ENCODE results near the gene B3GLCT. TPM values are rescaled to one million over a fixed set of nuclear protein-coding genes. Genes with fewer than 3 reads are reported as not detected.
"Not testable (repeated sequence)": the region's sequence is repeated elsewhere in the genome, so short reads cannot be mapped to it uniquely, and the experiment has no call there.

The B3GLCT gene
- total RNA-seq, 2 donors from 2014 or later, result 2.8 to 3.1 TPM

GRCh38 chr13:31331068-31331467, 131.3 kb downstream of the B3GLCT start:
- Histone ChIP-seq H3K9ac (ENCODE audit: low read depth in 2 of 2, low read length in 2 of 2) (no peak overlapping the region), H3K27ac (no peak overlapping the region), H3K9me3 (no peaks in the 10 kb centered on the region), H3K36me3 (no peaks in the 10 kb centered on the region), H3K27me3 (no peaks in the 10 kb centered on the region), H3K4me1 (no peaks in the 10 kb centered on the region), H3K4me3 (no peak overlapping the region)
- no peak for TF ChIP-seq CTCF (IDR thresholded peaks at IDR 0.05)
- intact Hi-C loops (cut with DNase I), result no loop called here
- no peak for DNase-seq

- no peak for TF ChIP-seq CTCF (IDR thresholded peaks at IDR 0.05)
- no peak overlapping the region for H3K9ac ChIP-seq (ENCODE audit: low read depth in 2 of 2, low read length in 2 of 2)
- H3K36me3 ChIP-seq, result no peaks in the 10 kb centered on the region
- H3K9me3 ChIP-seq, result no peaks in the 10 kb centered on the region
- intact Hi-C loops (cut with DNase I), result no loop called here
- DNase-seq, result no peak
- no peak overlapping the region for H3K4me3 ChIP-seq
- H3K4me1 ChIP-seq, result no peaks in the 10 kb centered on the region
- no peak overlapping the region for H3K27ac ChIP-seq
- no peaks in the 10 kb centered on the region for H3K27me3 ChIP-seq
These were observed 134.8 kb downstream of the B3GLCT start for GRCh38 chr13:31334547-31334946.

- H3K4me1 ChIP-seq, result no peaks in the 10 kb centered on the region
- H3K9ac ChIP-seq (ENCODE audit: low read depth in 2 of 2, low read length in 2 of 2), result no peak overlapping the region
- H3K27ac ChIP-seq, result no peak overlapping the region
- H3K36me3 ChIP-seq, result no peaks in the 10 kb centered on the region
- no peak for DNase-seq
- no peaks in the 10 kb centered on the region for H3K27me3 ChIP-seq
- intact Hi-C loops (cut with DNase I), result no loop called here
- H3K9me3 ChIP-seq, result no peaks in the 10 kb centered on the region
- H3K4me3 ChIP-seq, result no peak overlapping the region
- TF ChIP-seq CTCF (IDR thresholded peaks at IDR 0.05), result no peak
These were observed 135.3 kb downstream of the B3GLCT start for GRCh38 chr13:31334994-31335557.

- H3K4me3 ChIP-seq; H3K27ac ChIP-seq; H3K9me3 ChIP-seq; H3K27me3 ChIP-seq; DNase-seq; intact Hi-C loops (cut with DNase I); H3K9ac ChIP-seq (ENCODE audit: low read depth in 2 of 2, low read length in 2 of 2); H3K36me3 ChIP-seq; H3K4me1 ChIP-seq: not testable (repeated sequence)
These were observed 139.8 kb downstream of the B3GLCT start for GRCh38 chr13:31339616-31340015.

GRCh38 chr13:31340848-31341247, 141.1 kb downstream of the B3GLCT start:
- DNase-seq; H3K4me3 ChIP-seq; intact Hi-C loops (cut with DNase I); H3K36me3 ChIP-seq; H3K9me3 ChIP-seq; H3K4me1 ChIP-seq; H3K27me3 ChIP-seq; H3K9ac ChIP-seq (ENCODE audit: low read depth in 2 of 2, low read length in 2 of 2); H3K27ac ChIP-seq: not testable (repeated sequence)

GRCh38 chr13:31346891-31347290, 147.1 kb downstream of the B3GLCT start:
- Histone ChIP-seq H3K27me3 (no peaks in the 10 kb centered on the region), H3K9ac (ENCODE audit: low read depth in 2 of 2, low read length in 2 of 2) (no peak overlapping the region), H3K4me3 (no peak overlapping the region), H3K9me3 (no peaks in the 10 kb centered on the region), H3K4me1 (no peaks in the 10 kb centered on the region), H3K27ac (no peak overlapping the region), H3K36me3 (no peaks in the 10 kb centered on the region)
- DNase-seq, result no peak
- intact Hi-C loops (cut with DNase I), result no loop called here
- no peak for TF ChIP-seq CTCF (IDR thresholded peaks at IDR 0.05)

All from colonic mucosa (tissue), 4 donors.